Neural cell (in vitro differentiated cells): ENCODE results near the gene TRAK1.
"Not testable (repeated sequence)": the region's sequence is repeated elsewhere in the genome, so short reads cannot be mapped to it uniquely, and the experiment has no call there.

Experiments used
- EZH2 ChIP-seq: fragments of 200-600, 300-800 bp; shearing (Covaris generic), sonication (generic); IDR thresholded peaks from 2 replicates; pipeline ENCODE4 v1.6.1; 2014; ENCODE audit warnings: antibody characterized with exemption, low read length, borderline replicate concordance, mild to moderate bottlenecking; ENCODE audit not compliant: insufficient read depth, poor library complexity, severe bottlenecking
- POLR2AphosphoS5 ChIP-seq: IDR thresholded peaks from 2 replicates; pipeline ENCODE4 v1.6.1; 2012
- RAD21 ChIP-seq: fragments of 450-650 bp; conservative IDR thresholded peaks from 2 replicates; pipeline ENCODE4 v1.6.1; 2014; ENCODE audit warnings: antibody characterized with exemption, mild to moderate bottlenecking, moderate library complexity
- SMC3 ChIP-seq: fragments of 450-650 bp; conservative IDR thresholded peaks from 2 replicates; pipeline ENCODE4 v1.6.1; 2014; ENCODE audit warnings: antibody characterized with exemption, mild to moderate bottlenecking, moderate library complexity; ENCODE audit not compliant: poor library complexity
- TAF1 ChIP-seq: IDR thresholded peaks from 2 replicates; pipeline ENCODE4 v1.6.1; 2012; ENCODE audit warnings: low read depth
- TF ChIP-seq, protein P1 (sequence below): fragments of 450-650 bp; IDR thresholded peaks from 2 replicates; pipeline ENCODE4 v1.5.1; 2014; ENCODE audit warnings: antibody characterized with exemption, mild to moderate bottlenecking, moderate library complexity; ENCODE audit not compliant: poor library complexity, severe bottlenecking
- TF ChIP-seq, protein P2 (sequence below): IDR thresholded peaks from 2 replicates; pipeline ENCODE4 v1.6.1; 2012; ENCODE audit warnings: borderline replicate concordance

GRCh38 chr3:42103921-42104665 lies 12.9 kb downstream of the TRAK1 start:
- TF ChIP-seq, protein P1, sequence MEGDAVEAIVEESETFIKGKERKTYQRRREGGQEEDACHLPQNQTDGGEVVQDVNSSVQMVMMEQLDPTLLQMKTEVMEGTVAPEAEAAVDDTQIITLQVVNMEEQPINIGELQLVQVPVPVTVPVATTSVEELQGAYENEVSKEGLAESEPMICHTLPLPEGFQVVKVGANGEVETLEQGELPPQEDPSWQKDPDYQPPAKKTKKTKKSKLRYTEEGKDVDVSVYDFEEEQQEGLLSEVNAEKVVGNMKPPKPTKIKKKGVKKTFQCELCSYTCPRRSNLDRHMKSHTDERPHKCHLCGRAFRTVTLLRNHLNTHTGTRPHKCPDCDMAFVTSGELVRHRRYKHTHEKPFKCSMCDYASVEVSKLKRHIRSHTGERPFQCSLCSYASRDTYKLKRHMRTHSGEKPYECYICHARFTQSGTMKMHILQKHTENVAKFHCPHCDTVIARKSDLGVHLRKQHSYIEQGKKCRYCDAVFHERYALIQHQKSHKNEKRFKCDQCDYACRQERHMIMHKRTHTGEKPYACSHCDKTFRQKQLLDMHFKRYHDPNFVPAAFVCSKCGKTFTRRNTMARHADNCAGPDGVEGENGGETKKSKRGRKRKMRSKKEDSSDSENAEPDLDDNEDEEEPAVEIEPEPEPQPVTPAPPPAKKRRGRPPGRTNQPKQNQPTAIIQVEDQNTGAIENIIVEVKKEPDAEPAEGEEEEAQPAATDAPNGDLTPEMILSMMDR = not testable (repeated sequence)
- not testable (repeated sequence) for TF ChIP-seq RAD21, SMC3, EZH2, TAF1, POLR2AphosphoS5
- TF ChIP-seq, protein P2, sequence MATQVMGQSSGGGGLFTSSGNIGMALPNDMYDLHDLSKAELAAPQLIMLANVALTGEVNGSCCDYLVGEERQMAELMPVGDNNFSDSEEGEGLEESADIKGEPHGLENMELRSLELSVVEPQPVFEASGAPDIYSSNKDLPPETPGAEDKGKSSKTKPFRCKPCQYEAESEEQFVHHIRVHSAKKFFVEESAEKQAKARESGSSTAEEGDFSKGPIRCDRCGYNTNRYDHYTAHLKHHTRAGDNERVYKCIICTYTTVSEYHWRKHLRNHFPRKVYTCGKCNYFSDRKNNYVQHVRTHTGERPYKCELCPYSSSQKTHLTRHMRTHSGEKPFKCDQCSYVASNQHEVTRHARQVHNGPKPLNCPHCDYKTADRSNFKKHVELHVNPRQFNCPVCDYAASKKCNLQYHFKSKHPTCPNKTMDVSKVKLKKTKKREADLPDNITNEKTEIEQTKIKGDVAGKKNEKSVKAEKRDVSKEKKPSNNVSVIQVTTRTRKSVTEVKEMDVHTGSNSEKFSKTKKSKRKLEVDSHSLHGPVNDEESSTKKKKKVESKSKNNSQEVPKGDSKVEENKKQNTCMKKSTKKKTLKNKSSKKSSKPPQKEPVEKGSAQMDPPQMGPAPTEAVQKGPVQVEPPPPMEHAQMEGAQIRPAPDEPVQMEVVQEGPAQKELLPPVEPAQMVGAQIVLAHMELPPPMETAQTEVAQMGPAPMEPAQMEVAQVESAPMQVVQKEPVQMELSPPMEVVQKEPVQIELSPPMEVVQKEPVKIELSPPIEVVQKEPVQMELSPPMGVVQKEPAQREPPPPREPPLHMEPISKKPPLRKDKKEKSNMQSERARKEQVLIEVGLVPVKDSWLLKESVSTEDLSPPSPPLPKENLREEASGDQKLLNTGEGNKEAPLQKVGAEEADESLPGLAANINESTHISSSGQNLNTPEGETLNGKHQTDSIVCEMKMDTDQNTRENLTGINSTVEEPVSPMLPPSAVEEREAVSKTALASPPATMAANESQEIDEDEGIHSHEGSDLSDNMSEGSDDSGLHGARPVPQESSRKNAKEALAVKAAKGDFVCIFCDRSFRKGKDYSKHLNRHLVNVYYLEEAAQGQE = not testable (repeated sequence)
